Jurkat, Clone E6-1 (cell line): ENCODE results near the gene HOXB6.

Experiments used
- DNase-seq: peaks from one replicate; pipeline ENCODE4 v3.0.0-alpha.2; 2011; ENCODE audit warnings: low read depth, low spot score
- H3K4me3 ChIP-seq: 2 replicates; pipeline ENCODE4 v1.5.1; 2011; ENCODE audit warnings: mild to moderate bottlenecking, low read length, control low read depth, moderate library complexity

HOXB6 gene

GRCh38 chr17:48599354-48599753, 5.4 kb downstream of the HOXB6 start:
- no peak overlapping the region for H3K4me3 ChIP-seq
- no peak for DNase-seq

GRCh38 chr17:48598736-48599135, 6.0 kb downstream of the HOXB6 start:
- no peak for DNase-seq
- no peak overlapping the region for H3K4me3 ChIP-seq

GRCh38 chr17:48597778-48598631, 6.8 kb downstream of the HOXB6 start:
- no peak for DNase-seq
- no peak overlapping the region for H3K4me3 ChIP-seq

DNA sequence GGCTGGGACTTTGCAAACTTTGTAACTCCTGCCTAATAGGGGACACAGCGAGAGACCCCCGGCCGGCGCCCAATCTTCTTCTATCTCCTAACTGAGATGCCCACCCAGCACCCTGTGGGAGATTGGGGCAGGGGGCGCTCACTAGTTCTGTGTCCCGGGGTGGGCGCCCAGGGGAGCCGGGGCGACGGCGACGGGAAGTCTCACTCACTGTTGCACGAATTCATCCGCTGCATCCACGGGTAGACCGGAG, 7.3 kb downstream of the HOXB6 start:
- no peak overlapping the region for H3K4me3 ChIP-seq
- DNase-seq = no peak

DNA sequence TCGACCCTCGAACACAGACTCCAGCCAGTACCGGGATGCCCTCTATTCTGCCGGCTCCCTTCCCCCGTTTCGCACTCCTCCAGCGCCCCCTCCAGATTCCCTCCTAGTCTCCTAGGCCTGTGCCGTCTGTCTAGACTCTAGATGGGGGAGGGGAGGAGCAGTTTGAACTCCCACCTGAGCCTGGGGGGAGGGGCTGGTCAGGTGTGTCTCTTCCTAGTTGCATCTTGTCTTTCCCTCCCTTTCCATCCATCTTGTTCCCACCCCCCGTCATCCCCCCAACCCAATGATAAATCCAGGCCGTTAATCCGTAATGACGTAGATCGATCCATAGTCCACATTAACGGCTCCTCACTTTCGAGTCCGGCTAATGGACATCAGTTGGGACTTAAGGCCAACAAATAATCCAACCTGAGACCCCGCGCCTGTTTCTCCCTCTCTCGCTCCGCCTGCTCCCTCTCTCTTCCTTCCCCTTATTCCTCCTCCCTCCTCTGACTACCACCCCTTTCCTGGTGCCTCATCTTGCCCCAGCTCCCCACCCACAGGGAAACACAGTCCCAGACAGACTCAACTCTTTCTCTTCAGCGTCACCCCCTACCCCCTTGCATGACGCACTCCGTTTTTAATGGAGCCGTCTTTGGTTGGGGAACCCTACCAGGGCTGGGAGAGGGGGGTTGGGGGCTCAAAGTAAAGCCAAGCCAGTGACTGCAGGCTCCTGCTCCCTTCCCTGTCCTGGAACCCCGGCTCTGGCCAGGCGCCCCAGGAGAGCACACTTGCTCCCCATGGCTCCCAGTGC, 7.9 kb downstream of the HOXB6 start:
- DNase-seq = no peak
- H3K4me3 ChIP-seq = no peak overlapping the region

DNA sequence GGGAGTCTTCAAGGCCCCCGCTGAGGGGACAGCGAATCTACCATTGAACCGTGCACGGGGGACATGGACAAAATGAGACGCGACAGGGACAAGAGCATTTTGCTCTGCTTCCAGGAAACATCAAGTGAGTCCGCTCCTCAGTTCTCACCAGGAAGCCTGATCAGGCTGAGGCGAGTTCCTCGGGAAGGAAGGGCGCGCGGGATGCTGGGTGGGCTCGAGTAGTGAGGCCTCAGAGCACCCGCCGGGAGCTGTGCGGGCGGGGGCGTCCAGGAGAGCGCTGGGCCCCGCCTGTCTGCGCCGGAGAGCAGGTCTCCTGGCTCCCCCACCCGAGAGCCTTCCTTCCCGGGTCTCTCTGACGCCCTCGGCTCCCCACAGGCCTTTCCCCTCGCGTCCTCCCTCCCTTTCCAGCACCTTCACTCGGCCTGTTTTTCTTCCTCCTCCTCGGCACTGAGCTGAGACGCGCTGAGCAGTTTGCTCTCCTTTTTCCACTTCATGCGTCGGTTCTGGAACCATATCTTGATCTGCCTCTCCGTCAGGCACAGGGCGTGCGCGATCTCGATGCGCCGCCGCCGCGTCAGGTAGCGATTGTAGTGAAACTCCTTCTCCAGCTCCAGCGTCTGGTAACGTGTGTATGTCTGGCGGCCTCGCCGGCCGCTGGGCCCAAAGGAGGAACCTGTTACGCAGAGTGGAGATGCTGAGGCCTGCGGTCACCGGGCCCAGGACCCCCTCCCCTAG, 8.6 kb downstream of the HOXB6 start:
- DNase-seq = no peak
- no peak overlapping the region for H3K4me3 ChIP-seq

DNA sequence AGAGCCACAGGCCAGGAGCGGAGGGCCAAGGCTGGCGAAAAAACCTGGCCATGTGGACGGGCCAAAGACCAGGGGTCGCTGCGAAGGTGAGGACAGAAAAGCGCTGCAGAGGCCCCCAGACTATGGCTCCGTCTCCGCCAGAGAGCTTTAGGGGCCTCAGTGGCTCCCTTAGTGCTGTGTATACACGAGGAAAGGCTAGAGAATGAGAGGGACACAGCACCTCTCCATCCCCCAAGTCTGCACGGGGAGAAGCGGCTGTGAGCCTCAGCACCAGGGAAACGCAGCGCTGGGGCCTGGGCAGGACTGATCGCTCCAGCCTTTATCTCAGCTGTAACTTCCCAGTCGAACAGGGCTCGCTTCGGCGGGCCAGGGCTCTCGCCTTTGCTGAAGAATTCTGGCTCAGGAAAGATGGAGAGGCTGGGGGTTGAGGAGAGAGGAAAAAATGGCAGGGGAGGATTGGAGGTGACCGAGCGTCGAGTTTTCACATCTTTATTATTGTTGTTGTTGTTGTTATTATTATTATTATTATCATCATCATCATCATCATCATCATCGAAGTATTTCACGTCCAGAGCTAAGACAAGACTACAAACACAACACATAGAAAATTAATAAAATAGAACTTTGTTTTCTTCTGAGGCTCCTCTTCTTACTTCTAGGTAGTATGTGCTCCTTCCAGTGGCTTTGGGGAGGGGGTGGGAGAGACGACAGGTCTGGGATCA, 9.3 kb downstream of the HOXB6 start:
- H3K4me3 ChIP-seq = no peak overlapping the region
- no peak for DNase-seq

DNA sequence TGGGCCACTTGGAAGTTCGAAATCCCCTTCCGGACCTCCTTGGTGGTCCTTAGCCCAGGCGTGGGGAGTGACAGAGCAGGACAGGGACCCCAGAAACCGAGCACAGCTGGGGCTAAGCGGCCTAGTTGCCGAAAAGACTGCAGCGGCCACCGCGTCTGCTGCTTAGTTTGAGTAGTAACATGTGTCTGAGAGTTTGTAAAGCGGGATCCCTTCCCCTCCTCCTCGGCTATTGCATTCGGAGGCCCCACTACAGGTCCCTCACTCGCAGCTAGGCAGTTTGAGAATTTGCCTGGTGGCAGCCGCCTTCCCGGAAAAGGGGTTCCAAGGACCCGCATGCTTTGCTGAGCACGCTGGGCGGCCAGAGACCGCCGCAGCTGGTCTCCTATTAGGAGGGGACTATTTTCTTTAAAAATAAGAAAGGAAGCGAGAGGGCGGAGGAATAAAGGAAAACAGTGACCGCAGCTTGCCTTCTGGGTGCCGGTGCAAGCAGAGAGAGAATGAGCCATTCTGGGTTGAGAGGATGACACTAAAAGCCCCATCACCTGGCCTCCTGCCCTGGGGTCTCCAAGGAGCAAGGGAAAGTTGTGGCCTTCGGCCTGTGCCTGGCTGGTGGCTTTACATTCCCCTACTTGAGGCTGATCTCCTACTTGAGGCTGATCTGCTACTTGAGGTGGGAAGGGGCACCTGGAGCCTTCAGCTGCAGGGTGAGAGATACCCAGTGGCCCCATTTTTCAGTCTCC, 10.1 kb downstream of the HOXB6 start:
- no peak for DNase-seq
- no peak overlapping the region for H3K4me3 ChIP-seq

DNA sequence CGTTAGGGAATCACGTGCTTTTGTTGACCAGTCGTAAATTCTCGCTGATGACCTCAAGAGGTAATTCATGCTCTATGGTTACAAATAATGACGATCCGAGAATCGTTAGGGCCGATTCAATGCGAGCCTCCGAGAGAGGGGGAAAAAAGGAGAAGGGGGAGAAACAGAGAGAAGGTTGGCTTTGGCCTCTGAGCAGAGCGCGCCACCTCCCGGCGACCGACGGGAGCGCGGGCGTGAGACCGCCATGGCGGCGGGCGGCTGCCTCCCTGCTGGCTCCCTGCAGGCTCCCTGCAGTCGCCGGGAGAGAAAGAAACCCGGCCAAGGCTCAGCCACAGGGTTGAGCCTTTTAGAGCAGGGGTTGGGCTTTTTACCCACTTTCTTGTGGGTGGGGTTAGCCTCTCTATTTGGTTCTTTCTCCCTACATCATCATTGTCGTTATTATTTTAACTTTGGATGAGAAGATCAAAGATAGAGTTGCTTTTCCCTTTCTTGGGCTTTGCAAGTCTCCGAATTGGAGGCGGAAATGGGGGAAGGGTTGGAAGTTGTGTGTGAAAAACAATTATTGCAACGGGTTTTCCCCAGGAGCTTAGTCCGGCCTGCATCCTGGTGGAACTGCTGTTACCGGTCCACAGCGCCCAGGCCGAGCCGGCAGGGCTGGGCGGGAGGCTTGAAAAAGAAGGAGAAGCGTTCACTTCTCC, 10.8 kb downstream of the HOXB6 start:
- peak overlapping the region; percentile 49 for H3K4me3 ChIP-seq
- peak; percentile 57 for DNase-seq

DNA sequence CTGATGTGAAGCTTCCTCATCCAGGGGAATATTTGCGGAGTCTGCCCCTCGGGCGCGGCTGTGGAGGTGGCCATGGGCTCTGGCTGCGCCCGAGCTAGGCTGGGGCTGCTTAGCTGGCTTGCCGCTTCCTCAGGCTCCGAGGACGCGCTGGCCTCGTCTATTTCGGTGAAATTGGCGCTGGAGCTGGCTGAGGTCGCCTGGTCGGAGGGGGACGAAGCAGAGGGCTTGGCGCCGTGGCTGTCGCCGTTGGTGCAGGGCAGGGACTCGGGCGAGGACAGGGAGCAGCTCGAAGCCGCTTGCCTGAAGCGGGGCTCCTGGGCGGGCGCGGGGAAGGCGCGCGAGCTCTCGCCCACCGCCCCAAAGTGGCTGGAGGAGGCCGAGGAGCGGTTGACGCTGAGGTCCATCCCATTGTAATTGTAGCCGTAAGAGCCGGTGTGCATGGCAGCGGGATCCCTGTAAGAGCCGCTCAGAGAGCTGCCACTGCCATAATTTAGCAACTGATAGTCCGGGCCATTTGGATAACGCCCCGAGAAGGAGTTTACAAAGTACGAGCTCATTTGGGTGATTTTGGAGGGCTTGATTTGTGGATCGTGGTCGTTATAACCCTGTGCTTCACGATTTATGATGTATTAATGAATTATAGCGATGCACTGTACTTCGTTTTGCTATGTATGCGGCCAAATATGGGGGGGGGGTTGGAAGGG, 11.5 kb downstream of the HOXB6 start, which contains the start of gene HOXB5:
TSS of gene HOXB5 (minus strand) at position 654 of the 704 bp plus-strand sequence. CDS start at position 557, 97 bp downstream.
- no peak for DNase-seq
- H3K4me3 ChIP-seq = peak within 1 kb of the TSS; percentile 49

- no peak overlapping the region for H3K4me3 ChIP-seq
- no peak for DNase-seq
Observed at GRCh38 chr17:48592577-48592976, 12.2 kb downstream of the HOXB6 start.

DNA sequence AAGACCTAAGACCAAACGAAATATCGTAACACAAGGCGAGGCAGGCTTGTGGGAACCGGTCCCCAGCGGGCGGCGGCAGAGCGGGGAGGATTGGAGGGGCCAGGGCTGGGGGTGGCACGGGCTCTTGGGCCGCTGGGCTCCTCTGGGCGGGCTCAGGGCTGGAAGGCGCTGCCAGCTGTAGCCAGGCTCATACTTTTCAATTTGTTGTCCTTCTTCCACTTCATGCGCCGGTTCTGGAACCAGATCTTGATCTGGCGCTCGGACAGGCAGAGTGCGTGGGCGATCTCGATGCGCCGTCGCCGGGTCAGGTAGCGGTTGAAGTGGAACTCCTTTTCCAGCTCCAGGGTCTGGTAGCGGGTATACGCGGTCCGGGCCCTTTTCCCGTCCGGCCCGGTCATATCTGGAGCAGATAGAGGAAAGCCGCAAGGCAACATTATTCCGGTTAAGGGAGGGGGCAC, 12.7 kb downstream of the HOXB6 start:
- DNase-seq = no peak
- no peak overlapping the region for H3K4me3 ChIP-seq

DNA sequence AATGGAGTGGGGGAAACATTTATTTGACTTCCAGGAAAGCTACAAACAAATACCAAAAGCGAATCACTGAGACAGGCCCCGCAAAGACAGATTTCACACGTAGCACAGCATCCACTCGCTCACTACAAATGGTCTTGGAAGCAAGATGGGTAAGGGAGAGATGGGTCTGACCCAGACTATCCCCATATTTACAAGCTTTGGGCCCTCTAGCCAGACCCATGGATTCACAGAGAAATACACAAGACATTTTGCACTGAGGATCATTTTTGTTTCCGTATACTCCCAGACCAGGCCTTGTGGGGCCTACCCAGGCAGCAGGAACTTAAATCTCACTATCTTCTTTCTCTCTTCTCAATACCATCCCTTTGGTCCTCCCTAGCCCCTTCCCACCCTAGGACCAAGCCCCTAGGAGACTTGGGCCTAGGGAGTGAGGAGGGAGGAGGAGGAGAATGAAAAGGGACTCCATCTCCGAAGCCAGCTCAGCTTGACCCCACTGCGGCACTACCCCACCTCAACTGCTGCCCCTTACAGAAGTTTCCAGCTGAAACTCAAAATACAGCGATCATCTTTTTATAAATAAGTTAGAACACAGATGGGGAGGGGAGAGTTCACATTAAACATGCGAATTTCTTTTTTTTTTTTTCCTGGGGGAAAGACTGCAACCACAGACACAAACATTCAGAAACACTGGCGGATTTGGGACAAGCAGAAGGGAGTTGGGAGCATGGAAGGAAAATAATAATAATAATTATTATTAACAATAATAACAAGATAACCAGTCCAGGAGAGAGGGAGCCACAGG, 13.3 kb downstream of the HOXB6 start:
- no peak overlapping the region for H3K4me3 ChIP-seq
- DNase-seq = no peak

DNA sequence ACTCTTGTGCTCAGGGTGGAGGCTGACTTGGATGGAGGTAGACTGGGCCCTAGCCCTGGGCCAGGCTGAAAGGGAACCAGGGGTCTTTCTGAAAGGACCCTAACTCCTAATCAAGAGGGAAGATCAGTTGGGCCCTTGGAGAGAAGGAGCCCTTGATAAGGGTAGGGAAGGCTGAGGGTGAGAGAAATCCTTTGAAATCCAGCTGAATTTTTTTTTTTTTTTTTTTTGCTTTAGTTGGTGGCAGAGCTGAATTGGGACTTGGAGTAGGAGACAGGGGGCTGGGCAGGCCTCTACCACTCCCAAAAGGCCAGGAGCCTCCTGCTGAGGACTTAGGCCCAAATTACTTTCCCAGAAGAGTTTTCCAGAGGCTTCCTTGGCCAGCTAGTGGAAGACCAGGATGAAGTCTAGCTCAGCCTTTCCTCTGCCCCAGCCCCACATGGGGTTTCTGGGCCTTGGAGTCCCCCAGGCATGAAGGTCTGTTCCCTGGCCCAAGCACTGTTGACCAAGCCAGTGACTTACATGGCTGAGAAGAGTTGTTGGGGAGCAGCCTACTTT, 14.1 kb downstream of the HOXB6 start:
- no peak for DNase-seq
- no peak overlapping the region for H3K4me3 ChIP-seq

DNA sequence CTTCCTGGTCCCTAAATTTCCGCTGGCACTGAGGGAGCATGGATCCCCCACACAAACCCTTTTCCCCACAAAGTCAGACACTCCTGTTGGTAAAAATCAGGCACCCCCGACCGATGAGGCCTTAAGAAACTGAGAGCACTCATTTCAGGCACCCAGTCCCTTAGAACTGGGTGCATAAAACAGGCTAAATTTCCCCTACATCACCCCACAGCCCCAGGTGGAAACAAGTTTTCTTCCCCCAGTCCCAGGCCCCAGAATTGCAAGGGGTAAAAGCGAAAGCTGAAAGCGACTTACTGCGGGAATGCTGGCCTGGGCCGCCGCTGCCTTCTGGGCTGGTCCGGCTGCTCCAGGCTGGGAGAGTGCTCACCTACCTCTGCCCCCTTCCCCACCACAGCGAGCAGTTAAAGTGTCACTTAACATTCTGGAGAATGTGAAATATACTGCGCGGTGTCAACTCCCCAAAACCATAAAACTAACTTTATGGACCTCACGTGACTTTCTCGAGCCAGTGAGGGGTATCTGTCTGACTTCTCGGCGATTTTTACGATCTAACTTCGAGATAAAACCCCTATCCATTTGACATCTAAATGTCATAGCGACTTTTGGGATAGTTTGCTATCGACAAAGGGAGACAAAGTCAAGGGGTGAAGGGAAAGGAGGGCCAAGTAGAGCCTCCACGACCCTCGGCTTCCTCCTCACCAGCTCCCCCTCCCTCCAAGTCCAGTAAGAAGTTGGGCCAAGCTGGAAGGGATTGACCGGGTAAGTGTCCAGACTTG, 14.8 kb downstream of the HOXB6 start, which contains the start of gene HOXB3:
TSS of gene HOXB3 (minus strand) at position 411 of the 776 bp plus-strand sequence. CDS start 37,767 bp downstream, outside the sequence.
- no peak within 1 kb of the TSS for H3K4me3 ChIP-seq
- no peak for DNase-seq
